GM23248 (cell line): Measurements from ENCODE around the gene DNPEP. TPM values are rescaled to one million over a fixed set of nuclear protein-coding genes. Genes with fewer than 3 reads are reported as not detected.

Experiments used
- DNase-seq: peaks from one replicate; pipeline ENCODE4 v3.0.0-alpha.2; 2015
- H2AFZ ChIP-seq: fragments of 200-600 bp; sonication (generic); 2 replicates; pipeline ENCODE4 v1.6.1; 2016; ENCODE audit warnings: antibody characterized with exemption
- H3F3A ChIP-seq: fragments of 200-600 bp; sonication (generic); 2 replicates; pipeline ENCODE4 v1.6.1; 2016; ENCODE audit warnings: mild to moderate bottlenecking, antibody characterized with exemption, mixed run types; ENCODE audit not compliant: insufficient read depth
- H3K27ac ChIP-seq: fragments of 200-600 bp; sonication (generic); 2 replicates; pipeline ENCODE4 v1.5.1; 2016; ENCODE audit warnings: mild to moderate bottlenecking
- H3K27me3 ChIP-seq: fragments of 200-600 bp; sonication (generic); replicated peaks from 2 replicates; pipeline ENCODE4 v1.6.1; 2016; ENCODE audit warnings: mild to moderate bottlenecking; ENCODE audit not compliant: insufficient read depth
- H3K36me3 ChIP-seq: fragments of 200-600 bp; sonication (generic); 2 replicates; pipeline ENCODE4 v1.6.1; 2016; ENCODE audit warnings: low read depth, mild to moderate bottlenecking
- H3K4me1 ChIP-seq: fragments of 200-600 bp; sonication (generic); 2 replicates; pipeline ENCODE4 v1.6.1; 2016; ENCODE audit warnings: mild to moderate bottlenecking; ENCODE audit not compliant: insufficient read depth
- H3K4me2 ChIP-seq: fragments of 200-600 bp; sonication (generic); one replicate; pipeline ENCODE4 v1.6.1; 2016; ENCODE audit warnings: mild to moderate bottlenecking; ENCODE audit not compliant: unreplicated experiment
- H3K4me3 ChIP-seq: fragments of 200-600 bp; sonication (generic); 2 replicates; pipeline ENCODE4 v1.5.1; 2016; ENCODE audit warnings: mild to moderate bottlenecking
- H3K79me2 ChIP-seq: fragments of 200-600 bp; sonication (generic); 2 replicates; pipeline ENCODE4 v1.6.1; 2016; ENCODE audit warnings: mild to moderate bottlenecking; ENCODE audit not compliant: insufficient read depth
- H3K9ac ChIP-seq: fragments of 200-600 bp; sonication (generic); 2 replicates; pipeline ENCODE4 v1.6.1; 2016; ENCODE audit warnings: mild to moderate bottlenecking
- H3K9me2 ChIP-seq: fragments of 200-600 bp; sonication (generic); 2 replicates; pipeline ENCODE4 v1.6.1; 2016; ENCODE audit warnings: mixed run types, mild to moderate bottlenecking, moderate library complexity; ENCODE audit not compliant: insufficient read depth
- H3K9me3 ChIP-seq: fragments of 200-600 bp; sonication (generic); one replicate; pipeline ENCODE4 v1.6.1; 2017; ENCODE audit warnings: low read depth
- H4K20me1 ChIP-seq: fragments of 200-600 bp; sonication (generic); 2 replicates; pipeline ENCODE4 v1.6.0; 2016; ENCODE audit not compliant: insufficient read depth
- EZH2 ChIP-seq: fragments of 200-600 bp; sonication (generic); IDR thresholded peaks from 2 replicates; pipeline ENCODE4 v1.6.1; 2018; ENCODE audit warnings: antibody characterized with exemption, mild to moderate bottlenecking; ENCODE audit not compliant: insufficient read depth, poor library complexity, severe bottlenecking
- EZH2phosphoT487 ChIP-seq: fragments of 200-600 bp; sonication (generic); IDR thresholded peaks from 2 replicates; pipeline ENCODE4 v1.6.1; 2018; ENCODE audit warnings: antibody characterized with exemption, moderate library complexity, mild to moderate bottlenecking, low read depth; ENCODE audit not compliant: insufficient read depth
- WGBS, 2 experiments: methylation state at CpG; one replicate each; pipeline ENCODE4 v1.1.6; 2015 to 2017; ENCODE audit warnings: low lambda C conversion rate in 2 of 2, low coverage in 1 of 2; ENCODE audit errors: missing lambda C conversion rate in 2 of 2; 5-methylcytosine and 5-hydroxymethylcytosine counted together
- in situ Hi-C: fragments of 300-500 bp; cut with MboI; formaldehyde crosslinking; loops from 2 replicates; pipeline ENCODE4 v1.15.0; 2020
- polyA plus RNA-seq: library from polyadenylated mRNA; unstranded; fragments of >200 nt; fragmentation: Nextera tagmentation; extraction: Ambion mirVana; gene quantifications from 2 replicates; pipeline ENCODE4 v1.2.1, GENCODE V29; 2016
- total RNA-seq: library from RNA; depleted of rRNA; stranded (reverse); fragments of >200 nt; shearing (Covaris generic); gene quantifications from 2 replicates; pipeline ENCODE4 v1.2.3, GENCODE V29; 2014

Gene DNPEP
- total and polyA plus RNA-seq, 2 experiments from 2014 or later = 57.5 to 79.8 TPM

DNA sequence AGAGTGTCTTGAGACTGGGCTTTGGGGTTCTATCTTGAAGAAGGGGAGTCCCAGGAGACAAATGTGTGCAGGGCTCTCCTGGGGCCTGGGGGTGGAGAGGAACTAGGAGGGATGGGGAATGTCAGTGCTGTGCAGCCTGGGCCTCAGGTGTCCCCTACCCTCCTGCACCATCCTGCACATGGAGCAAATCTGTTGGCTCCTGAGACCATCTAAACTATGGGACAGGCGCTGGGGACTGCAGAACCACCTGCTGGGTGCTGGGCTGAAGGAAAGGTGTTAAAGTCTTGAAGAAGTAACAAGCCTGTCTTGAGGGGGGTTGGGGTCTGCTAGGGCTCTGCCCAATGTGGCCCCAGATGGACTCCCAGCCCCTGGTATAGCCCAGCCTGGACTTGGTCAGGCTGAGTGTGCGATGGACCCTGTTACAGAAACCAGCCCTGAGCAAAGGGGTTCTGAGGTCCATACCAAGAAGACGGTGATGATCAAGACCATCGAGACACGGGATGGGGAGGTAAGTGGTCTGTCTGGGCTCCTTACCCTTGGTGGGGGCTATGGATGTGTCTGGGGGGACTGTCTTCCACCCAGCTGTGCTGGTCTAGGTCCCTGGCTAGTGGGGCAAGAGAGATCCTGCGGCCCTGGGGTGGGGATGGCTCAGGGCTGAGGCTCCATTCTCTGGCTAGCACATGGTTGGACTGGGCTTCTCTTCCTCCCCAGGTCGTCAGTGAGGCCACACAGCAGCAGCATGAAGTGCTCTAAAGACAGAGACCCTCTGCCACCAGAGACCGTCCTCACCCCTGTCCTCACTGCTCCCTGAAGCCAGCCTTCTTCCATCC, 37.7 kb upstream of the DNPEP start:
- no peak for DNase-seq

DNA sequence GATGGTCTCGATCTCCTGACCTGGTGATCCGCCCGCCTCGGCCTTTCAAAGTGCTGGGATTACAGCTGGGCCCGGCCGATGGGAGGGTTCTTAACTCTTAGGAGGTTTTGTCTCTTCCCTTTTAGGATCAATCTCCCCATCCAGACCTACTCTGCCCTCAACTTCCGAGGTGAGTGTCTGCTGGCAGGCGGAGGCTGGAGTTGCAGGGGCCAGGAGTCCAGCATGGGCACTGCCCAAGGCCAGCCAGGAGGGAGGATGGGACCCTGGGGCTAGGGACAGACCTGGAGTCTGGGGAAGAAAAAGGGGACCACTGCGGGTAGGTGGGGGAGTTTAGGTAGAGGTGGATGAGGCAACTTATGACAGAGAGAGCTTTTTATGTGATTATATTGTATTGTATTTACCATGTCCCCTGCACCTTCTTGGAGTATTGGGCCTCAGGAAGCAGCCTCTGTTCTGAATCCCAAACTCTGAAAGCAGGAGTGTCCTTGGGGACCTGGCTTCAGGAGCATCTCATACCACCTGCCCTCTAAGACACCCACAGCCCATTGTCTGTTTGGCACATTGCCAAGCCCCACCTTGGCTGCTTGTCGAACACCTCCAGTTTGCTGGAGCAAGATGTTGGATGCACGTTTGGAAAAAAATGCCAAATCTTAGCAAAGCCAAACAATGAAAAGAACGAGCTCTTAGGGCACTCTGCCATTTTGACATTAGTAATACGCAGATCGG, 36.1 kb upstream of the DNPEP start:
- Histone ChIP-seq H3K27ac (peak overlapping the region; percentile 33; the same call in 1 of the 2 replicates), H3K9me2 (no peaks in the 10 kb centered on the region), H3K79me2 (no peaks in the 10 kb centered on the region), H3K36me3 (no peaks in the 10 kb centered on the region), H3F3A (no peaks in the 10 kb centered on the region), H4K20me1 (no peaks in the 10 kb centered on the region), H3K9ac (no peak overlapping the region), H3K4me3 (no peak overlapping the region), H3K4me1 (no peaks in the 10 kb centered on the region), H3K4me2 (no peak overlapping the region), H3K27me3 (no peaks in the 10 kb centered on the region), H3K9me3 (no peaks in the 10 kb centered on the region), H2AFZ (no peak overlapping the region)
- no peak for DNase-seq
- in situ Hi-C loops = no loop called here
- TF ChIP-seq EZH2phosphoT487 (no peak), EZH2 (no peak)
- 78 to 79% methylated on average over 14 of the region's 14 CpGs for WGBS, 2 experiments

More for the DNA sequence above, 37.7 kb upstream of the DNPEP start:
- no peak overlapping the region for H3K4me2 ChIP-seq
- no peak overlapping the region for H3K27ac ChIP-seq
- H3K36me3 ChIP-seq = no peaks in the 10 kb centered on the region
- H3F3A ChIP-seq = no peaks in the 10 kb centered on the region
- H3K79me2 ChIP-seq = no peaks in the 10 kb centered on the region
- H2AFZ ChIP-seq = no peak overlapping the region
- no peaks in the 10 kb centered on the region for H3K27me3 ChIP-seq
- no peaks in the 10 kb centered on the region for H3K9me3 ChIP-seq
- no peaks in the 10 kb centered on the region for H4K20me1 ChIP-seq
- in situ Hi-C loops = no loop called here
- no peaks in the 10 kb centered on the region for H3K9me2 ChIP-seq
- H3K4me3 ChIP-seq = no peak overlapping the region
- TF ChIP-seq EZH2phosphoT487 = no peak
- TF ChIP-seq EZH2 = no peak
- H3K9ac ChIP-seq = no peak overlapping the region
- 73 to 79% methylated on average over 7 to 8 of the region's 8 CpGs for WGBS, 2 experiments
- H3K4me1 ChIP-seq = no peaks in the 10 kb centered on the region

DNA sequence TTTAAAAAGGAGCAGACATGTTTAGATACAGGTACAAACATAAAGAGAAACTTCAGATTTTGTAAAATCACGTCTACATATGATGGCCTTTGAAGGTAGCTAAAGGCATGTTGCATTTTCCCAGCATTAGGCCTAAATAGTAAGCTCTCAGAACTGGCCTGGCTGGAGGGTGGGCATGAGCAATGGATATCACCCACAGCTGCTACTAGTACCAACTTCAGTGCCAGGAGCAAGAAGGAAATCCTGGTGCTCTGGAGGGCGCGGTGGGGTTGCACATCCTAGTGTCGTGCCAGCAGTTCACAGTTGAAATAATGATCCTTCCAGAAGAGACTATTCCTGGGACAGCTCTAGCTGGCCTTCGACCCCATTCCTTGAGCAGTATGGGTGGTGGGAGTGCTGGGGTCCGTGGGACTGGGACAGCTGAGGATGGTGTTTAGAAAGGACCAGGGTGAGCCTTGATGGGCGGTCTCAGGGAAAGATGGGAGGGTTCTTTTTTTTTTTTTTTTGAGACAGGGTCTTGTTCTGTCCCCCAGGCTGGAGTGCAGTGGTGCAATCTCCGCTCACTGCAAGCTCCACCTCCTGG, 35.3 kb upstream of the DNPEP start:
- TF ChIP-seq EZH2 = no peak
- no peak for TF ChIP-seq EZH2phosphoT487
- in situ Hi-C loops = no loop called here

DNA sequence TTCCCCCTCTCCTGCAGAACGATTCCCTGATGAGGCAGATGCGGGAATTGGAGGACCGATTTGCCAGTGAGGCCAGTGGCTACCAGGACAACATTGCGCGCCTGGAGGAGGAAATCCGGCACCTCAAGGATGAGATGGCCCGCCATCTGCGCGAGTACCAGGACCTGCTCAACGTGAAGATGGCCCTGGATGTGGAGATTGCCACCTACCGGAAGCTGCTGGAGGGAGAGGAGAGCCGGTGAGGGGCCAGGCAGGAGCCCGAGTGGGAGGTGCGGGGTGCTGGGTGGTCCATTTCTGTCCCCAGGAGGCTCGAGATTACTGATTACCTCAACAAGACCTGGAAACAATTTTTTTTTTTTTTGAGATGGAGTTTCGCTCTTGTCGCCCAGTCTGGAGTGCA, 33.6 kb upstream of the DNPEP start:
- H3K27me3 ChIP-seq = no peaks in the 10 kb centered on the region
- H3K36me3 ChIP-seq = no peaks in the 10 kb centered on the region
- no peaks in the 10 kb centered on the region for H4K20me1 ChIP-seq
- H3K9ac ChIP-seq = no peak overlapping the region
- no peaks in the 10 kb centered on the region for H3K9me3 ChIP-seq
- no peak overlapping the region for H3K4me2 ChIP-seq
- no peaks in the 10 kb centered on the region for H3K79me2 ChIP-seq
- no peak overlapping the region for H2AFZ ChIP-seq
- H3K9me2 ChIP-seq = no peaks in the 10 kb centered on the region
- H3K27ac ChIP-seq = no peak overlapping the region
- no peaks in the 10 kb centered on the region for H3K4me1 ChIP-seq
- no peak for DNase-seq
- H3K4me3 ChIP-seq = no peak overlapping the region
- in situ Hi-C loops = no loop called here
- 84 to 85% methylated on average over 17 of the region's 17 CpGs for WGBS, 2 experiments
- H3F3A ChIP-seq = 0 out of 2 replicates have a peak, but pooled peaks cover 4% of the 10 kb centered on the region
- TF ChIP-seq EZH2 = no peak
- no peak for TF ChIP-seq EZH2phosphoT487

More for the DNA sequence above, 35.3 kb upstream of the DNPEP start:
- H3K9me2 ChIP-seq = no peaks in the 10 kb centered on the region
- no peaks in the 10 kb centered on the region for H3K79me2 ChIP-seq
- 83 to 84% methylated on average over 8 of the region's 8 CpGs for WGBS, 2 experiments
- H4K20me1 ChIP-seq = no peaks in the 10 kb centered on the region
- DNase-seq = no peak
- no peak overlapping the region for H3K4me3 ChIP-seq
- H3K4me2 ChIP-seq = no peak overlapping the region
- no peak overlapping the region for H2AFZ ChIP-seq
- H3K27me3 ChIP-seq = no peaks in the 10 kb centered on the region
- no peaks in the 10 kb centered on the region for H3F3A ChIP-seq
- no peak overlapping the region for H3K9ac ChIP-seq
- H3K9me3 ChIP-seq = no peaks in the 10 kb centered on the region
- H3K4me1 ChIP-seq = no peaks in the 10 kb centered on the region
- no peaks in the 10 kb centered on the region for H3K36me3 ChIP-seq
- no peak overlapping the region for H3K27ac ChIP-seq
